Bronchial smooth muscle cell (primary cell): ENCODE measurements around the gene NFATC2IP. TPM values are rescaled to one million over a fixed set of nuclear protein-coding genes. Genes with fewer than 3 reads are reported as not detected.

Experiments used
- total RNA-seq: library from RNA; depleted of rRNA; stranded (reverse); fragments of >200 nt; gene quantifications from 2 replicates; pipeline ENCODE4 v1.2.1, GENCODE V29; 2014

NFATC2IP gene
- 8.8 and 12.9 TPM in 2 replicates for total RNA-seq

GRCh38 chr16:28950648-28951409, at the start of gene NFATC2IP:
TSS of gene NFATC2IP (plus strand) at chr16:28950937. CDS start at chr16:28951012, 75 bp downstream.

GRCh38 chr16:28924762-28925385, 25.9 kb upstream of the NFATC2IP start, which contains the start of gene RABEP2:
TSS of gene RABEP2 (minus strand) at chr16:28925238. CDS start at chr16:28925163, 75 bp downstream.

GRCh38 chr16:28931801-28932225, 18.9 kb upstream of the NFATC2IP start, which contains the start of gene CD19:
TSS of gene CD19 (plus strand) at chr16:28931971. CDS start at chr16:28932001, 30 bp downstream.

GRCh38 chr16:28974437-28975157, 23.9 kb downstream of the NFATC2IP start, which contains the start of gene SPNS1:
TSS of gene SPNS1 (plus strand) at chr16:28974778. CDS start at chr16:28975152, 374 bp downstream.

GRCh38 chr16:28984619-28985135, 33.9 kb downstream of the NFATC2IP start, which contains the start of gene LAT:
TSS of gene LAT (plus strand) at chr16:28985052. CDS start at chr16:28985418, 366 bp downstream.

Other genes with a start within 250 kb of the NFATC2IP start
- 120 and 238 TPM in 2 replicates for gene EIF3C, start 239.5 kb upstream of the NFATC2IP start, total RNA-seq
- 2.4 TPM in 1 of 2 replicates, not detected in the other for gene NPIPB9, start 199.2 kb upstream of the NFATC2IP start, total RNA-seq
- gene ATXN2L, start 127.9 kb upstream of the NFATC2IP start, total RNA-seq, result 28.1 and 32.5 TPM in 2 replicates
- 105 and 111 TPM in 2 replicates for gene TUFM, start 104.6 kb upstream of the NFATC2IP start, total RNA-seq
- gene SH2B1, start 87.1 kb upstream of the NFATC2IP start, total RNA-seq, result 12.2 and 13.2 TPM in 2 replicates
- gene ATP2A1, start 72.4 kb upstream of the NFATC2IP start, total RNA-seq, result 0.16 and 0.43 TPM in 2 replicates
- 35.1 and 35.5 TPM in 2 replicates for gene RABEP2, start 25.7 kb upstream of the NFATC2IP start, total RNA-seq
- gene CD19, start 19.0 kb upstream of the NFATC2IP start, total RNA-seq, result not detected in 2 replicates
- 25.5 and 29.0 TPM in 2 replicates for gene SPNS1, start 23.8 kb downstream of the NFATC2IP start, total RNA-seq
- gene LAT, start 34.1 kb downstream of the NFATC2IP start, total RNA-seq, result 0.47 and 1.1 TPM in 2 replicates